K562 (cell line): ENCODE data around the gene ANXA4. TPM values are rescaled to one million over a fixed set of nuclear protein-coding genes. Genes with fewer than 3 reads are reported as not detected.
A peak's percentile ranks its signal among the peaks of the same experiment; 100 is the strongest.

ENCODE experiments used
- ATAC-seq: fragments of 200-7000 bp; cut with Tn5 transposase; 3 replicates; pipeline ENCODE4 v1.9.1; 2020; ENCODE audit warnings: moderate library complexity
- BruUV-seq: library from RNA; stranded (reverse); fragments of 400-500 nt; replicated peaks from 2 replicates; lab custom pipeline; 2021; lab: Mats Ljungman, UMichigan
- CTCF ChIA-PET: fragments of 300-600 bp; formaldehyde crosslinking; extraction: SDS; loops from one replicate; lab custom pipeline; 2021; ENCODE audit warnings: low intra/inter-chr PET ratio; lab: Yijun Ruan, JAX
- POLR2A ChIA-PET: fragments of 300-600, 350-650 bp; sonication (Branson Sonifier 250); formaldehyde crosslinking; extraction: SDS; loops from one replicate; lab custom pipeline; 2021; ENCODE audit warnings: antibody characterized with exemption, inconsistent platforms; lab: Yijun Ruan, JAX
- DNase-seq, 4 experiments: peaks; one replicate each; pipeline versions ENCODE4 v3.0.0 to v3.0.0-alpha.2; 2011 to 2018; ENCODE audit warnings: low spot score in 3 of 4, mixed read lengths in 3 of 4; ENCODE audit errors: extremely low read depth in 1 of 4
- FAIRE-seq: peaks from 2 replicates; lab custom pipeline; 2011; peaks lifted over from hg19 to GRCh38; lab: Jason Lieb, UNC
- H2AFZ ChIP-seq: 2 replicates; pipeline ENCODE4 v1.6.0; 2011; ENCODE audit warnings: low read depth, low read length, control low read depth, inconsistent platforms
- H3K27ac ChIP-seq: fragments of 200-600 bp; 3 replicates; pipeline ENCODE4 v1.8.0; 2011; ENCODE audit warnings: low read depth, mild to moderate bottlenecking, control low read depth, inconsistent platforms, low read length, moderate library complexity, mixed read lengths; ENCODE audit errors: extremely low read depth
- H3K27me3 ChIP-seq, 2 experiments: fragments of 300-600 bp in 1 of 2; 2 replicates in 1 of 2; 3 replicates in 1 of 2; pipeline versions ENCODE4 v1.6.0 to v1.8.0; 2011; ENCODE audit warnings: inconsistent platforms in 2 of 2, low read length in 2 of 2, mild to moderate bottlenecking in 1 of 2, mixed read lengths in 1 of 2, moderate library complexity in 1 of 2; ENCODE audit not compliant: control insufficient read depth in 2 of 2, insufficient read depth in 2 of 2
- H3K36me3 ChIP-seq: fragments of 300-600 bp; 3 replicates; pipeline ENCODE4 v1.8.0; 2011; ENCODE audit warnings: mild to moderate bottlenecking, low read length, inconsistent platforms; ENCODE audit not compliant: control insufficient read depth, insufficient read depth
- H3K4me1 ChIP-seq, 2 experiments: fragments of 200-600 bp in 1 of 2; replicated peaks in 1 of 2; 2 replicates in 1 of 2; 3 replicates in 1 of 2; pipeline versions ENCODE4 v1.5.1 to v1.8.0; 2011; ENCODE audit warnings: inconsistent platforms in 2 of 2, low read length in 2 of 2, mild to moderate bottlenecking in 1 of 2, mixed read lengths in 1 of 2, moderate library complexity in 1 of 2; ENCODE audit not compliant: control insufficient read depth in 2 of 2, insufficient read depth in 2 of 2
- H3K4me2 ChIP-seq: 2 replicates; pipeline ENCODE4 v1.6.1; 2011; ENCODE audit warnings: low read length, control low read depth, inconsistent platforms, mixed read lengths; ENCODE audit not compliant: insufficient read depth
- H3K4me3 ChIP-seq: fragments of 200-600 bp; sonication (generic), shearing (Covaris generic); 2 replicates; pipeline ENCODE4 v1.5.1; 2016; ENCODE audit warnings: control low read depth, inconsistent platforms
- H3K79me2 ChIP-seq: fragments of 200-600 bp; 3 replicates; pipeline ENCODE4 v1.8.0; 2011; ENCODE audit warnings: low read length, inconsistent platforms; ENCODE audit not compliant: control insufficient read depth, insufficient read depth
- H3K9ac ChIP-seq, 2 experiments: 2 replicates each; pipeline versions ENCODE4 v1.6.0 to v1.6.1; 2011; ENCODE audit warnings: low read depth in 2 of 2, low read length in 2 of 2, control low read depth in 1 of 2, inconsistent platforms in 1 of 2, mild to moderate bottlenecking in 1 of 2, mixed read lengths in 1 of 2; ENCODE audit not compliant: insufficient read depth in 1 of 2
- H3K9me1 ChIP-seq: one replicate; pipeline ENCODE4 v1.6.0; 2011; ENCODE audit warnings: inconsistent platforms, mild to moderate bottlenecking, low read length, moderate library complexity; ENCODE audit not compliant: control insufficient read depth, insufficient read depth
- H3K9me3 ChIP-seq: replicated peaks from 2 replicates; pipeline ENCODE4 v1.5.1; 2011; ENCODE audit warnings: low read depth, low read length, inconsistent platforms; ENCODE audit not compliant: control insufficient read depth, insufficient read depth
- H4K20me1 ChIP-seq: replicated peaks from 2 replicates; pipeline ENCODE4 v1.6.1; 2011; ENCODE audit warnings: low read length, inconsistent platforms, mixed read lengths; ENCODE audit not compliant: control insufficient read depth, insufficient read depth
- BMI1 ChIP-seq: fragments of 150-350 bp; IDR thresholded peaks from 2 replicates; pipeline ENCODE4 v1.6.1; 2014; ENCODE audit warnings: low read length
- FOSL1 ChIP-seq: fragments of 200-800 bp; sonication (Bioruptor generic); conservative IDR thresholded peaks from 2 replicates; pipeline ENCODE4 v1.6.1; 2016; ENCODE audit warnings: missing genetic modification characterization, missing compliant biosample characterization
- HNRNPK ChIP-seq: fragments of 200-400 bp; formaldehyde crosslinking; IDR thresholded peaks from one replicate; pipeline ENCODE4 v1.6.1; 2018; ENCODE audit warnings: mild to moderate bottlenecking, low read depth, low read length; ENCODE audit not compliant: poor library complexity, severe bottlenecking
- MCM3 ChIP-seq: fragments of 450-650 bp; IDR thresholded peaks from 2 replicates; pipeline ENCODE4 v1.6.1; 2016
- MEIS2 ChIP-seq: fragments of 450-650 bp; IDR thresholded peaks from 2 replicates; pipeline ENCODE4 v1.6.1; 2014; ENCODE audit warnings: mild to moderate bottlenecking; ENCODE audit not compliant: partially characterized antibody
- NR2C1 ChIP-seq, 2 experiments: fragments of 450-650 bp; IDR thresholded peaks; 2 replicates each; pipeline ENCODE4 v1.6.1; 2017; ENCODE audit warnings: mild to moderate bottlenecking in 2 of 2, antibody characterized with exemption in 1 of 2, inconsistent platforms in 1 of 2, missing compliant biosample characterization in 1 of 2, missing genetic modification characterization in 1 of 2
- POLR2G ChIP-seq: fragments of 200-400 bp; formaldehyde crosslinking; IDR thresholded peaks from 2 replicates; pipeline ENCODE4 v1.6.1; 2017; ENCODE audit warnings: low read depth, mild to moderate bottlenecking, antibody characterized with exemption, low read length, moderate library complexity
- RAD21 ChIP-seq, 2 experiments: fragments of 250-450 bp in 1 of 2; fragments of 450-650 bp in 1 of 2; sonication (Bioruptor Pico) in 1 of 2; formaldehyde crosslinking in 1 of 2; IDR thresholded peaks in 1 of 2; conservative IDR thresholded peaks in 1 of 2; 2 replicates each; pipeline versions ENCODE4 v1.4.0 to v1.8.0; 2020 to 2022; ENCODE audit warnings: mild to moderate bottlenecking in 2 of 2, moderate library complexity in 1 of 2
- SETDB1 ChIP-seq: IDR thresholded peaks from one replicate; pipeline ENCODE4 v1.6.1; 2012; ENCODE audit warnings: low read length, control low read depth, inconsistent platforms
- SMARCA5 ChIP-seq: fragments of 450-650 bp; IDR thresholded peaks from 2 replicates; pipeline ENCODE4 v1.6.1; 2016
- ZFPM2 ChIP-seq: fragments of 250-450 bp; sonication (Bioruptor Pico); IDR thresholded peaks from 2 replicates; pipeline ENCODE4 v1.5.1; 2022; ENCODE audit warnings: mild to moderate bottlenecking
- ZNF431 ChIP-seq: sonication (generic); formaldehyde crosslinking; IDR thresholded peaks from 2 replicates; pipeline ENCODE4 v1.8.0; 2022; ENCODE audit warnings: mild to moderate bottlenecking, missing genetic modification reagents
- WGBS: fragments of 100-300 bp; shearing (Covaris generic); methylation state at CpG from one replicate; pipeline ENCODE4 v1.1.6; 2016; ENCODE audit warnings: low coverage, mixed read lengths; ENCODE audit not compliant: insufficient coverage; ENCODE audit errors: missing lambda C conversion rate; 5-methylcytosine and 5-hydroxymethylcytosine counted together
- in situ Hi-C: fragments of 300-500 bp; cut with MboI; formaldehyde crosslinking; loops from 4 replicates; pipeline ENCODE4 v1.15.0; 2018; ENCODE audit warnings: inconsistent platforms, mixed read lengths
- intact Hi-C: fragments of 100-400 bp; cut with micrococcal nuclease; formaldehyde crosslinking; loops from 2 replicates; pipeline ENCODE4 v1.14.2; 2022
- polyA plus RNA-seq, 8 experiments: library from polyadenylated mRNA; depleted of rRNA in 4 of 8; stranded (reverse) in 5 of 8; unstranded in 3 of 8; fragments of >200 nt; fragmentation: Nextera tagmentation in 2 of 8; fragmentation: Illumina TruSeq in 1 of 8; extraction: Ambion mirVana in 2 of 8; extraction: Trizol in 1 of 8; gene quantifications; 2 replicates each; pipeline versions ENCODE4 v1.2.1 to v1.2.3, GENCODE V29; 2011 to 2014; ENCODE audit warnings: inconsistent platforms in 1 of 8, missing spikeins in 1 of 8
- total RNA-seq, 7 experiments: library from RNA; depleted of rRNA in 6 of 7; stranded (reverse); fragments of >200 nt in 6 of 7; fragmentation: Illumina TruSeq in 2 of 7; extraction: Trizol in 2 of 7; gene quantifications; 2 replicates each; pipeline versions ENCODE4 v1.2.1 to v1.2.3, GENCODE V29; 2011 to 2021; ENCODE audit warnings: low replicate concordance in 1 of 7
- TF ChIP-seq, protein P1 (sequence below): fragments of 450-650 bp; IDR thresholded peaks from 2 replicates; pipeline ENCODE4 v1.6.1; 2016; ENCODE audit warnings: mild to moderate bottlenecking

ANXA4 gene
- total and polyA plus RNA-seq, 9 of the 15 experiments (the other 6 are each of a cell fraction or from before 2014, with no cell fraction given), result 3.4 to 13.6 (median 11.6) TPM

DNA sequence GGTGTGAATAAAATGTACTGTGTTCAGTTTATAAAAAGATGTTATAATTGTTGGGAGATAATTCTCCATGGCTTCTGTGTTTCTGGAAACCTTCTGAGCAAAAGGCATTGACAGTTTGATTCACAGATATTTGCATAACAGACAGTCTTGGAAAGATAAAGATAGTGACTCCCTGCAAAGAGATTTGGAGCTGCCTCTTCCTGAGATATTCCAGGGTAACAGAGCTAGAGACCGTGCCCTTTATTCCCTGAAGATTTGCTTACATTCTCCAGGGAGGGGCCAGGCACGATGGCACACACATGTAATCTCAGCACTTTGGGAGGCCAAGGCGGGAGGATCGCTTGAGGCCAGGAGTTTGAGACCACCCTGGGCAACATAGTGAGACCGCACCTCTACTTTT, 12.2 kb upstream of the ANXA4 start:
- no peaks in the 10 kb centered on the region for H3K79me2 ChIP-seq
- no peak overlapping the region for H3K4me3 ChIP-seq
- H3K9me3 ChIP-seq, result no peaks in the 10 kb centered on the region
- H3K9me1 ChIP-seq, result no peaks in the 10 kb centered on the region
- H4K20me1 ChIP-seq, result no peaks in the 10 kb centered on the region
- no peak overlapping the region for H3K27ac ChIP-seq
- H3K4me2 ChIP-seq, result no peak overlapping the region
- intact Hi-C loops, result loop anchor here (10.0 kb wide), 2 partner anchors 345 to 575 kb away; partner anchors contain the start of gene FAM136A
- BruUV-seq, result no TSS peak
- POLR2A ChIA-PET, result interaction anchor here (0.7 kb wide), 1 partner anchor 12 kb away, joined by 3 read pairs; the partner anchor contains the start of gene ANXA4
- CTCF ChIA-PET, result no interaction called here
- WGBS, result 63% methylated on average over 5 of the region's 5 CpGs
- DNase-seq (no peak), ATAC-seq (no peak), FAIRE-seq (no peak)
- no peak overlapping the region for H3K9ac ChIP-seq
- H3K27me3 ChIP-seq, result no peaks in the 10 kb centered on the region; a peak in 1 of 5 replicates
- no peak overlapping the region for H2AFZ ChIP-seq
- in situ Hi-C loops, result loop anchor here (10.0 kb wide), 2 partner anchors 335 to 405 kb away; no protein-coding TSS in a partner anchor
- no peaks in the 10 kb centered on the region for H3K36me3 ChIP-seq
- H3K4me1 ChIP-seq, result peaks cover 0 to 12% of the 10 kb centered on the region in 2 experiments; a peak in 4 of 5 replicates
- TF ChIP-seq MEIS2 (peak; percentile 17), RAD21 (CRISPR knock-in tag; conservative IDR thresholded peaks at IDR 0.05 in 1 of 2, IDR thresholded peaks at IDR 0.05 in 1 of 2) (no peak)

GRCh38 chr2:69731147-69731970, 10.6 kb upstream of the ANXA4 start:
- peaks cover 0 to 11% of the 10 kb centered on the region in 2 experiments; a peak in 4 of 5 replicates for H3K4me1 ChIP-seq
- no peak overlapping the region for H3K4me2 ChIP-seq
- no peaks in the 10 kb centered on the region for H3K27me3 ChIP-seq
- no peak overlapping the region for H3K27ac ChIP-seq
- no peak for ATAC-seq
- no peak overlapping the region for H3K9ac ChIP-seq
- FAIRE-seq, result no peak
- H4K20me1 ChIP-seq, result no peaks in the 10 kb centered on the region
- H3K9me1 ChIP-seq, result no peaks in the 10 kb centered on the region
- in situ Hi-C loops, result no loop called here
- no peaks in the 10 kb centered on the region for H3K9me3 ChIP-seq
- no peak overlapping the region for H3K4me3 ChIP-seq
- WGBS, result 61% methylated on average over 6 of the region's 6 CpGs
- CTCF ChIA-PET, result interaction anchor here (0.7 kb wide), 1 partner anchor 86 kb away, joined by 3 read pairs; no protein-coding TSS in a partner anchor
- POLR2A ChIA-PET, result interaction anchor here (0.6 to 0.9 kb wide), 3 partner anchors 18 to 1193 kb away, joined by 3 to 5 read pairs (median 4); no protein-coding TSS in a partner anchor
- no peaks in the 10 kb centered on the region for H3K79me2 ChIP-seq
- no peaks in the 10 kb centered on the region for H3K36me3 ChIP-seq
- no peak overlapping the region for H2AFZ ChIP-seq
- BruUV-seq, result no TSS peak
- no peak for DNase-seq
- intact Hi-C loops, result no loop called here
- no peak for TF ChIP-seq ZNF431 (CRISPR knock-in tag)
- no peak for TF ChIP-seq POLR2G
- no peak for TF ChIP-seq NR2C1 (IDR thresholded peaks at IDR 0.05)
- TF ChIP-seq NR2C1 (tag; IDR thresholded peaks at IDR 0.05), result no peak
- TF ChIP-seq SMARCA5, result no peak
- no peak for TF ChIP-seq HNRNPK
- no peak for TF ChIP-seq BMI1
- no peak for TF ChIP-seq ZFPM2
- TF ChIP-seq SETDB1, result no peak
- TF ChIP-seq, protein P1, sequence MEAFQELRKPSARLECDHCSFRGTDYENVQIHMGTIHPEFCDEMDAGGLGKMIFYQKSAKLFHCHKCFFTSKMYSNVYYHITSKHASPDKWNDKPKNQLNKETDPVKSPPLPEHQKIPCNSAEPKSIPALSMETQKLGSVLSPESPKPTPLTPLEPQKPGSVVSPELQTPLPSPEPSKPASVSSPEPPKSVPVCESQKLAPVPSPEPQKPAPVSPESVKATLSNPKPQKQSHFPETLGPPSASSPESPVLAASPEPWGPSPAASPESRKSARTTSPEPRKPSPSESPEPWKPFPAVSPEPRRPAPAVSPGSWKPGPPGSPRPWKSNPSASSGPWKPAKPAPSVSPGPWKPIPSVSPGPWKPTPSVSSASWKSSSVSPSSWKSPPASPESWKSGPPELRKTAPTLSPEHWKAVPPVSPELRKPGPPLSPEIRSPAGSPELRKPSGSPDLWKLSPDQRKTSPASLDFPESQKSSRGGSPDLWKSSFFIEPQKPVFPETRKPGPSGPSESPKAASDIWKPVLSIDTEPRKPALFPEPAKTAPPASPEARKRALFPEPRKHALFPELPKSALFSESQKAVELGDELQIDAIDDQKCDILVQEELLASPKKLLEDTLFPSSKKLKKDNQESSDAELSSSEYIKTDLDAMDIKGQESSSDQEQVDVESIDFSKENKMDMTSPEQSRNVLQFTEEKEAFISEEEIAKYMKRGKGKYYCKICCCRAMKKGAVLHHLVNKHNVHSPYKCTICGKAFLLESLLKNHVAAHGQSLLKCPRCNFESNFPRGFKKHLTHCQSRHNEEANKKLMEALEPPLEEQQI, result no peak
- no peak for TF ChIP-seq MCM3
- no peak for TF ChIP-seq FOSL1
